Activated CD4-positive, alpha-beta T cell treated with anti-CD3 and anti-CD28 coated beads for 36 hours (primary cell): ENCODE measurements around the gene ZBTB8A. TPM values are rescaled to one million over a fixed set of nuclear protein-coding genes. Genes with fewer than 3 reads are reported as not detected.
"Not testable (repeated sequence)": the region's sequence is repeated elsewhere in the genome, so short reads cannot be mapped to it uniquely, and the experiment has no call there.

Experiments
- ATAC-seq: fragments of 200-7000 bp; cut with Tn5 transposase; one replicate; pipeline ENCODE4 v1.10.0; 2021; ENCODE audit warnings: mild to moderate bottlenecking, moderate library complexity
- CTCF ChIA-PET: fragments of 350-600 bp; sonication (Branson Sonifier 250); formaldehyde crosslinking; loops from one replicate; lab custom pipeline; 2021; ENCODE audit warnings: antibody characterized with exemption; lab: Charles Lee
- POLR2A ChIA-PET: fragments of 350-600 bp; sonication (Branson Sonifier 250); formaldehyde crosslinking; loops from one replicate; lab custom pipeline; 2021; ENCODE audit warnings: antibody characterized with exemption, inconsistent platforms; lab: Charles Lee
- DNase-seq: peaks from one replicate; pipeline ENCODE4 v3.0.0-alpha.2; 2020
- H3K27ac Mint-ChIP-seq: one replicate; pipeline ENCODE4 v1.8.0; 2021; ENCODE audit warnings: mixed read lengths
- H3K27me3 Mint-ChIP-seq: one replicate; pipeline ENCODE4 v1.8.0; 2021; ENCODE audit warnings: mixed read lengths
- H3K36me3 Mint-ChIP-seq: one replicate; pipeline ENCODE4 v1.8.0; 2021; ENCODE audit warnings: low read depth, mixed read lengths
- H3K4me1 Mint-ChIP-seq: one replicate; pipeline ENCODE4 v1.8.0; 2021; ENCODE audit warnings: mixed read lengths
- H3K4me3 Mint-ChIP-seq: one replicate; pipeline ENCODE4 v1.8.0; 2021; ENCODE audit warnings: mild to moderate bottlenecking, moderate library complexity, mixed read lengths
- H3K9me3 Mint-ChIP-seq: one replicate; pipeline ENCODE4 v1.8.0; 2021; ENCODE audit warnings: low read depth, mixed read lengths
- intact Hi-C, 2 experiments: fragments of 100-400 bp; cut with DNase I in 1 of 2; cut with micrococcal nuclease in 1 of 2; formaldehyde crosslinking; loops; one replicate each; pipeline versions ENCODE4 v1.14.2 to v1.15.1; 2022 to 2024; cut with DNase I, micrococcal nuclease
- total RNA-seq, 2 experiments: library from RNA; stranded (reverse); gene quantifications; one replicate each; pipeline ENCODE4 v1.2.3, GENCODE V29; 2021

ZBTB8A gene
- total RNA-seq, 2 experiments from 2014 or later, result 0.30 to 0.35 TPM

- Mint-ChIP-seq H3K27ac (no peak overlapping the region), H3K27me3 (peaks cover 63% of the 10 kb centered on the region), H3K9me3 (no peaks in the 10 kb centered on the region), H3K4me1 (peaks cover 8% of the 10 kb centered on the region), H3K4me3 (peak overlapping the region; percentile 69), H3K36me3 (peaks cover 1% of the 10 kb centered on the region)
- intact Hi-C loops, result loop anchor here in 1 of 2 experiments (1.0 kb wide), 1 partner anchor 111 kb away; the partner anchor contains the start of gene RBBP4
- CTCF ChIA-PET, result interaction anchor here (0.6 kb wide), 2 partner anchors 269 to 847 kb away, joined by 4 to 5 read pairs; no protein-coding TSS in a partner anchor
- peak; percentile 72 for ATAC-seq
- DNase-seq, result peak; percentile 39
- POLR2A ChIA-PET, result no interaction called here
Measured at GRCh38 chr1:32539584-32540571, 651 bp downstream of the ZBTB8A start.

GRCh38 chr1:32540605-32541004, 1.4 kb downstream of the ZBTB8A start:
- CTCF ChIA-PET, result interaction anchor here (0.6 kb wide), 2 partner anchors 270 to 847 kb away, joined by 4 to 5 read pairs; no protein-coding TSS in a partner anchor
- Mint-ChIP-seq H3K27me3 (peaks cover 58% of the 10 kb centered on the region), H3K4me1 (peaks cover 8% of the 10 kb centered on the region), H3K27ac (no peak overlapping the region), H3K36me3 (peaks cover 1% of the 10 kb centered on the region), H3K9me3 (no peaks in the 10 kb centered on the region), H3K4me3 (peak overlapping the region; percentile 68)
- intact Hi-C loops, result no loop called here
- POLR2A ChIA-PET, result interaction anchor here (0.6 kb wide), 1 partner anchor 20 kb away, joined by 6 read pairs; no protein-coding TSS in a partner anchor
- no peak for ATAC-seq
- DNase-seq, result no peak

- Mint-ChIP-seq H3K4me3 (no peak overlapping the region), H3K27me3 (peaks cover 56% of the 10 kb centered on the region), H3K4me1 (peaks cover 8% of the 10 kb centered on the region), H3K9me3 (no peaks in the 10 kb centered on the region), H3K27ac (no peak overlapping the region), H3K36me3 (peaks cover 1% of the 10 kb centered on the region)
- DNase-seq, result no peak
- intact Hi-C loops, result no loop called here
- ChIA-PET POLR2A (interaction anchor here (0.6 kb wide), 1 partner anchor 20 kb away, joined by 6 read pairs; no protein-coding TSS in a partner anchor), CTCF (no interaction called here)
- no peak for ATAC-seq
Measured at GRCh38 chr1:32541064-32541566, 1.9 kb downstream of the ZBTB8A start.

- Mint-ChIP-seq H3K4me1 (no peaks in the 10 kb centered on the region), H3K36me3 (no peaks in the 10 kb centered on the region), H3K4me3 (no peak overlapping the region), H3K27ac (no peak overlapping the region), H3K27me3 (peaks cover 18% of the 10 kb centered on the region), H3K9me3 (no peaks in the 10 kb centered on the region)
- ATAC-seq (no peak), DNase-seq (no peak)
- intact Hi-C loops, result no loop called here
- POLR2A ChIA-PET, result no interaction called here
- CTCF ChIA-PET, result no interaction called here
Measured at GRCh38 chr1:32546611-32547010, 7.4 kb downstream of the ZBTB8A start.

DNA sequence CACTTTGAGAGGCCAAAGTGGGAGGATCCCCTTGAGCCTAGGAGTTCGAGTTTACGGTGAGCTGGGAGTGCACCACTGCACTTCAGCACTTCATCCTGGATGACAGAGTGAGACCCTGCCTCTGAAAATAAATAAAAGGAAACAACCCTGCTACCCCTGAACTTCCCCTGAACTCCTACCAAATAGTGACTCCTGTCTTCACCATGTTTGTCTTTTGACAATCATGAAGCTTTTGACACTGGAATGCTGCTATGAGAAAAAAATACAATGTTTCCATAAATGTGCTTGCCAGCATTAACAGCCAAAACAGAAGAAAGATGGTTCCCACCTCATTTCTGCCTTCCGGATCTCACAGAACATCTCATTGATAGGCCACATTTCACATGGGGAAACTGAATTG, 10.4 kb downstream of the ZBTB8A start:
- ATAC-seq (no peak), DNase-seq (no peak)
- ChIA-PET POLR2A (no interaction called here), CTCF (no interaction called here)
- intact Hi-C loops, result no loop called here
- no peaks in the 10 kb centered on the region for H3K4me1 Mint-ChIP-seq
- H3K27me3 Mint-ChIP-seq, result peaks cover 5% of the 10 kb centered on the region
- no peak overlapping the region for H3K4me3 Mint-ChIP-seq
- H3K9me3 Mint-ChIP-seq, result no peaks in the 10 kb centered on the region
- no peak overlapping the region for H3K27ac Mint-ChIP-seq
- no peaks in the 10 kb centered on the region for H3K36me3 Mint-ChIP-seq

DNA sequence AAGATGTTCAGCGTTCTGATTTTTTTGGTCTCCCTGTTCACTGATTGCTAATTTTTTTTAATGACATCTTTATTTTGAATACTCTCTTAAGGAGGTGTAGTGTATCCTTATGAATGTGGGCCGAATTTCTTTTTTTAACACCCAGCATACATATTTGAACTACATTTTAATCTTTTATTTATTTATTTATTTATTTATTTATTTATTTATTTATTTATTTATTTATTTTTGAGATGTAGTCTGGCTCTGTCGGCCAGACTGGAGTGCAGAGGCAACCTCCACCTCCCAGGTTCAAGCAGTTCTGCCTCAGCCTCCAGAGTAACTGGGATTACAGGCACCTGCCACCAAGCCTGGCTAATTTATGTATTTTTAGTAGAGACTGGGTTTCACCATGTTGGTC, 15.1 kb downstream of the ZBTB8A start:
- DNase-seq (no peak), ATAC-seq (no peak)
- no peaks in the 10 kb centered on the region for H3K36me3 Mint-ChIP-seq
- H3K27me3 Mint-ChIP-seq, result peaks cover 3% of the 10 kb centered on the region
- H3K27ac Mint-ChIP-seq, result no peak overlapping the region
- intact Hi-C loops, result no loop called here
- H3K4me1 Mint-ChIP-seq, result no peaks in the 10 kb centered on the region
- H3K4me3 Mint-ChIP-seq, result no peak overlapping the region
- no peaks in the 10 kb centered on the region for H3K9me3 Mint-ChIP-seq
- CTCF ChIA-PET, result no interaction called here
- POLR2A ChIA-PET, result no interaction called here

DNA sequence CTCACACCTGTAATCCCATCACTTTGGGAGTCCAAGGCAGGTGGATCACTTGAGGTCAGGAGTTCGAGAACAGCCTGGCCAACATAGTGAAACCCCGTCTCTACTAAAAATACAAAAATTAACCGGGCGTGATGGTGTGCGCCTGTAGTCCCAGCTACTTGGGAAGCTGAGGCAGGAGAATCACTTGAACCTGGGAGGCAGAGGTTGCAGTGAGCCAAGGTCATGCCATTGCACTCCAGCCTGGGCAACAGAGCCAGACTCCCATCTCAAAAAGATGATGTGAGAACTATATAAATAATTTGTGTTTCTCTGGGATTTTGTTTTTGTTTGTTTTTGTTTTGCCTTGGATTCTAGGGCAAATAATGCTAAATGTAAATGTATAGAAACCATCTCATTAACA, 17.8 kb downstream of the ZBTB8A start:
- H3K27ac Mint-ChIP-seq, POLR2A ChIA-PET, H3K36me3 Mint-ChIP-seq, DNase-seq, H3K27me3 Mint-ChIP-seq, CTCF ChIA-PET, intact Hi-C loops, H3K4me1 Mint-ChIP-seq, H3K4me3 Mint-ChIP-seq, H3K9me3 Mint-ChIP-seq, ATAC-seq: not testable (repeated sequence)

GRCh38 chr1:32557812-32558211, 18.6 kb downstream of the ZBTB8A start:
- Mint-ChIP-seq H3K4me1 (no peaks in the 10 kb centered on the region), H3K27me3 (peaks cover 3% of the 10 kb centered on the region), H3K4me3 (no peak overlapping the region), H3K36me3 (no peaks in the 10 kb centered on the region), H3K9me3 (no peaks in the 10 kb centered on the region), H3K27ac (no peak overlapping the region)
- intact Hi-C loops, result no loop called here
- ChIA-PET CTCF (interaction anchor here (0.6 kb wide), 1 partner anchor 718 kb away, joined by 3 read pairs; no protein-coding TSS in a partner anchor), POLR2A (no interaction called here)
- DNase-seq (no peak), ATAC-seq (no peak)

- no peak overlapping the region for H3K4me3 Mint-ChIP-seq
- no peaks in the 10 kb centered on the region for H3K36me3 Mint-ChIP-seq
- no peaks in the 10 kb centered on the region for H3K9me3 Mint-ChIP-seq
- H3K27me3 Mint-ChIP-seq, result no peaks in the 10 kb centered on the region
- no peak for DNase-seq
- POLR2A ChIA-PET, result no interaction called here
- ATAC-seq, result no peak
- no peak overlapping the region for H3K27ac Mint-ChIP-seq
- intact Hi-C loops, result no loop called here
- H3K4me1 Mint-ChIP-seq, result no peaks in the 10 kb centered on the region
- CTCF ChIA-PET, result interaction anchor here (0.7 kb wide), 1 partner anchor 135 kb away, joined by 3 read pairs; no protein-coding TSS in a partner anchor
Measured at GRCh38 chr1:32568929-32569328, 29.7 kb downstream of the ZBTB8A start.

GRCh38 chr1:32580348-32581017, 41.3 kb downstream of the ZBTB8A start:
- Mint-ChIP-seq H3K4me1 (no peaks in the 10 kb centered on the region), H3K4me3 (no peak overlapping the region), H3K27ac (no peak overlapping the region), H3K27me3 (peaks cover 2% of the 10 kb centered on the region), H3K36me3 (no peaks in the 10 kb centered on the region), H3K9me3 (no peaks in the 10 kb centered on the region)
- ChIA-PET POLR2A (no interaction called here), CTCF (interaction anchor here (0.7 kb wide), 1 partner anchor 12 kb away, joined by 3 read pairs; no protein-coding TSS in a partner anchor)
- peak; percentile 58 for ATAC-seq
- DNase-seq, result no peak
- intact Hi-C loops, result no loop called here

DNA sequence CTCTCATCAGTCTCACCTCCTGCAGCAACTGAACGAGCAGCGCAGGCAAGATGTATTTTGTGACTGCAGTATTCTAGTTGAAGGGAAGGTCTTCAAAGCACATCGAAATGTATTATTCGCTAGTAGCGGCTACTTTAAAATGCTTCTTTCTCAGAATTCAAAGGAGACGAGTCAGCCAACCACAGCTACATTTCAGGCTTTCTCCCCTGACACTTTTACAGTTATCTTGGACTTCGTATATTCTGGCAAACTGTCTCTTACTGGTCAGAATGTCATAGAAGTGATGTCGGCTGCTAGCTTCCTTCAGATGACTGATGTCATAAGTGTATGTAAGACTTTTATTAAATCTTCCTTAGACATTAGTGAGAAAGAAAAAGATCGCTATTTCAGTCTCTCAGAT, 53.7 kb downstream of the ZBTB8A start:
- Mint-ChIP-seq H3K4me1 (no peaks in the 10 kb centered on the region), H3K27ac (no peak overlapping the region), H3K36me3 (no peaks in the 10 kb centered on the region), H3K9me3 (no peaks in the 10 kb centered on the region), H3K4me3 (no peak overlapping the region), H3K27me3 (peaks cover 2% of the 10 kb centered on the region)
- DNase-seq, result no peak
- no peak for ATAC-seq
- intact Hi-C loops, result no loop called here
- ChIA-PET POLR2A (no interaction called here), CTCF (interaction anchor here (0.6 kb wide), 1 partner anchor 862 kb away, joined by 3 read pairs; no protein-coding TSS in a partner anchor)
